KG1 (cell line): ENCODE data around the gene ERMARD.
A peak's percentile ranks its signal among the peaks of the same experiment; 100 is the strongest.

ENCODE experiments used
- DNase-seq: peaks from one replicate; lab custom pipeline; 2025; lab: John Stamatoyannopoulos, UW

Gene ERMARD

DNA sequence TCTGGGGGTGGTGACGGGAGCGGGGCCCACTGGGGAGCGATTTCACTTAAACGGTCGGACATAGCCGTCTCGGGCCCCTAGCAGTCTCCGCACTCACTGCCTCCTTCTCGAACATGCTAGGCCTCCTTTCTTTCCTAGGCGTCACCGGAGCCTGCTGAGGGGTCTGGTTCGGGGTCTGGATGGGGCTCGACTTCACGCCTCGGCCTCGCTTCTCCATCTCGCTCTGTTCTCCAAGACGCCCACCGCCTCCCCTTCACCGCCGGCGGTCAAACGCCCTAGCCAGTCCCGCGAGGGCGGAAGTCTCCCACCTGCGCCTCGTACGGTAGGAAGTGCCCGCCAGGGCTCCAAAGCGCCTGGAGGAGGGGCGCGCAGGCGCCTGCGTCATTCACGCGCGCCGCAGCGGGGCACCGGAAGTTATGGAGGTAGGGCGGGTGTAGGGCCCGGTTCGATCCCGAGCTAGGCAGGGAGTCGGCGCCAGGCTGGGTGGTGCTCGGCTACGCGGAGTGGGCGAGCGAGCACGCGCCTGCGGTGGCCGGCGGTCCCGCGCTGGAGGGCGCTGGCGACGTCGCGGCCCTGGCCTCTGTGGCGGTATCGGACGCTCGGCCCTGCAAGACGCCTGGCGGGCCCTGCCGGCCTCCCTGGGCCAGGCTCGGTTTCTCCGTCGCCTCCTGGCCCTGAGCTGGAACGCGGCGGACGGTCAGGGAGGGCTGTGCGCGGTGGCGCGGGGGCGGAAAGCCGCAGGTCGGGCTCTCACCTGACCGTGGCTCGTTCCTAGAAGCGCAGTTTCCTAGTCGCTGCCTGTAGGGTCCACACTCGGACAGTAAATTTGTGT lies at the start of gene ERMARD, which contains the start of gene DYNLT2:
Gene ERMARD, plus strand, starts transcription at position 381 of the 832 bp plus-strand sequence. Its CDS starts 36 bp downstream, at position 417.
Gene DYNLT2, minus strand, starts transcription at position 331 of the 832 bp plus-strand sequence. Its CDS starts 114 bp downstream, at position 217.
- peak; percentile 85 for DNase-seq

DNA sequence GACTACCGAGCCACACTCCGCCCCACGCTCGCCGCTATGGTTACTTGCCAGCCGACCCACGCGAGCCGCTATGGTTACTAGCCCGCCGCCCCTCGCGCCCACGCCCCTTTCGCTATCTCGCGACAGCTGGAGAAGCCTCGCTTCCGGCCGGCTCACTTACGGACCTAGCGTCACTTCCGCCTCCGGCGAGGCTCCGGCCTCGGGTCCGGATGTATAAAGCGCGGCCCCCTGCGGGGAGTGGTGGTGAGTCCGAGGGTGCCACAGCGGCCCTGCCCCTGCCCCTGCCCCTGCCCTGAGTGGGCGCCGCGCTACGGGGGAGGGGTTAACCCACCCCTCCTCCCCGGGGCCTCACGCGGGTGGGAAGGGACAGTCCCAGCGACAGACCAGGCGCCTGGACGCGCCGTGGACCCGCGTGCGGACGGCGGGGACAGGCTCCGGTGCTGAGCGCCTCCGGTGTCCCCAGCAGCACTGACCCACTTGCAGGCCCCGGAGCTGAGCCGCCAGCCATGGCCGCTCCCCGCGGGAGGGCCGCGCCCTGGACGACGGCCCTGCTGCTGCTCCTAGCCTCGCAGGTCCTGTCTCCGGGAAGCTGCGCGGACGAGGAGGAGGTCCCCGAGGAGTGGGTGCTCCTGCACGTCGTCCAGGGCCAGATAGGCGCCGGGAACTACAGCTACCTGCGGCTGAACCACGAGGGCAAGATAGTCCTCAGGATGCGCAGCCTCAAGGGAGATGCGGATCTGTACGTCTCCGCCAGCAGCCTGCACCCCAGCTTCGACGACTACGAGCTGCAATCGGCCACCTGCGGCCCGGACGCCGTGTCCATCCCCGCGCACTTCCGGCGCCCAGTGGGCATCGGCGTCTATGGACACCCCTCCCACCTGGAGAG lies 49.2 kb upstream of the ERMARD start, which contains the start of the genes C6orf120 and WDR27:
Gene C6orf120, plus strand, starts transcription at position 173 of the 886 bp plus-strand sequence. Its CDS starts 334 bp downstream, at position 507.
Gene WDR27, minus strand, starts transcription at position 76 of the 886 bp plus-strand sequence. CDS start 13,024 bp downstream, outside the sequence.
- peak; percentile 88 for DNase-seq

DNA sequence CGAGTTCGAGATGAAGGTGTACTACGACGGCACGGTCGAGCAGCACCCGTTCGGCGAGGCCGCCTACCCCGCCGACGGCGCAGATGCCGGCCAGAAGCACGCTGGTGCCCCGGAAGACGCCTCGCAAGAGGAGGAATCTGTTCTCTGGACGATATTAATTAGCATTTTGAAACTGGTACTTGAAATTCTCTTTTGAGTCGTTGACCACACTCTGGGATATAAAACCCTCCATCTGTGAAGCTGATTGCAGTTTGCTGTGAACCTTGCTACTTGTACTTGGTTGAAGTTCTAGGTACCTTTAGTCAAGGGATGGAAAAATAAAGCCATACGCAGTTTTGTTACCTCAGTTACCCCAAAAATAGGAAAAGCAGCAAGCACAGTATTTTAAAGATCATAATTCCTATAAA lies 48.6 kb upstream of the ERMARD start:
- DNase-seq: no peak

DNA sequence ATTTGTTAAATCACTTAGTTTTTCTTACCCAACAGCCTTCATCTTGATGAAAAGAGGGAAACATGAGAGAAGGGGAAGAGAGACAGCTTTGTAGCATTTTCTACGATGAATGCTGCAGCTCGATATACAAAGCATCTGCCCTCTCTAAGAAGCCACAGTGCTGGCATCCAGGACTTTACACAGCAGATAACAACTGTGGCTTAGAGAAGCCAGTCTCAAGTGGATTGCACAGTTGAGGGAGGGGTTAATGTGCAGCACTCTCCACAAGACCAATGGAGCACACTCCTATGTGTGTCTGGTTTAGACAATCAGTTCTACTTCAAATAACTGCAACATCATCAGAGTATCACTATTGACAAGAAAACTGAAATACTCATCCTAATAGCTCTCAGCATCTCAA lies 43.6 kb upstream of the ERMARD start:
- DNase-seq: no peak

DNA sequence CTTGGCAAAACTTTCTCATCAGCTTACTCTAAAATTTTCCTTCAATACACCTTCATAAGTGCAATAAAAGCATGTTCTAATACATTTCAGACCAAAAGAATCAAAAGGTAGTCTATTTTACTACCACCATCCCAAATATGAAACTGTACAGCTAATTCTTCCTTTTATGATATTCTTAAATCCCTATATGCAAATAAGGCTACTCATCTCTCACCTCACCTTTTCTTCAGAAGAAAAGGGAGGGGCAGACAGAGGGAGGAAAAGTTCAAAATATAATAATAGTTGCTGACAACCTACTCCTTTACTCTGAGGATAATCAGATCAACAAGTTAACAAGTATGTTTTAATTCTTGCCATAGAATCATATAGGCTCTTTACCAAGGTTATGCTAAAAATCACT lies 42.1 kb upstream of the ERMARD start:
- no peak for DNase-seq

DNA sequence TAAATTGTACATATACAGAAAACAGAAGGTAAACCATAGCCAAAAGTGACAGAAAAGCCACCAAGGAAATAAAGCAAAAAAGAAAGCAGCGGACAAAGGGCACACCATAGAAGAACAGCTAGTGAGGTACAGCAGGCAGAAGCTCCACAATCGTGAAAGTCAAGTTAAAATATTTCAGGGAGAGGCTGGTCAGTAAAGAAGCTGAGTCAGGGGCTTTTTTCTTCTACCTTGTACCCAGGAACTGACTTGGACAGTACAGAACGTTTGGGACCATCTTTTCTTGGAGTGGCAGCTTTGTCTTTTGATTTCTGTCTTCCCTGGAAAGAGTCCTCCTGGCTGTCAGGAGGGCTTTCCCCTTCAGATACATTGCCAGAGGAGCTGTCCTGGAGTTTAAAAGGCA lies 41.4 kb upstream of the ERMARD start:
- DNase-seq: no peak

DNA sequence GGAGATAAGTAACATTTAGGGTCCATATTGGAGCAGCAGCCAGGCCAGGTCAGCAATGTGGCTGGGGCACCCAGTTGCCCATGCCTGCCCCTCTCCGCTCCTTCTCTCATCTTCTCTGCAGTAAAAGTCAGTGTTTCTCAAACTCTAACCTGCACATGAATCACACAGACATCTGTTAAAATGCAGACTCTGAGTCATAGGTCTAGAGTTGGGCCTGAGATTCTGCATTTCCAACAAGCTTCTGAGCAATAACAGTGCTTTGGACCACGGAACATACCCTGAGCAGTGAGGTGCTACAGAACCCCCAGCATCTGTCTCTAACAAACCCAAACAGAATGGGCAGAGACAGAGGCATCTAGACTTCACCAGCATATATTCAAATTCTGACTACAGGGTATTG lies 37.2 kb upstream of the ERMARD start:
- no peak for DNase-seq

DNA sequence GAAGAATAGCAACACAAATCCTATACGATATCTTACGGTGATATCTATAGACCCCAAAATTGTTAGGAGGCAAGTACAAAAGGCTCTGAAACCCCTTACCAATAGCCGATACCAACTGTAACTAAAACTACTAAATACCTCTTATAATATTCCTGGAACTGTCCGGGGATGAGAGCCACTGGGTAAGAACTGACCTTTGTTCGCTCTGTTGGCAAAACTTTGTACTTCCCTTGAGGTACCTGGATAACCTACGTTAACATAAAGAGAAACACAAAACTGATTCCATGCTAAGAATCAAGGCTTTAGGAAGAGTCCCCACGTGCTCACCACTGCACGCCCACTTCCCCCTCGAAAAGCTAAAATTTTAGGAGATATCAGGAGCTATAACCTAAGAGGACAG lies 36.8 kb upstream of the ERMARD start:
- no peak for DNase-seq

DNA sequence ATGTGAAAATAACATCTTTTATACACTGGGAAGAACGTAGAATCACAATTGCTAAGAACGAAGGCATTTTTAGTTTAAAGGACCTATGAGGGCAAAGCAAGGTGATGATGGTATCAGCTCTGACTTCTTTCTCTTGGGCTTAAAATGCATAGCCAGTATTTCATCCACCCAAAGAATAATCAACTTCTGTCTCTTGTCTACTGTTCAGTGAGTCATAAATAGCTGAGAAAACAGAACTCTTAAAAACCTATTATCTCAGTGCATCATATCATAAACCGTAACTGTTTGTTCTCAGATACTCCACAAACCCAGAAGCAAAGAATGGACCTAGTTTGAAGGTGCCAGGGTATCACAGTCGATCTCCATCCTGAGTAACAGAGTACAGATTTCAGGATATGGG lies 32.3 kb upstream of the ERMARD start:
- no peak for DNase-seq

DNA sequence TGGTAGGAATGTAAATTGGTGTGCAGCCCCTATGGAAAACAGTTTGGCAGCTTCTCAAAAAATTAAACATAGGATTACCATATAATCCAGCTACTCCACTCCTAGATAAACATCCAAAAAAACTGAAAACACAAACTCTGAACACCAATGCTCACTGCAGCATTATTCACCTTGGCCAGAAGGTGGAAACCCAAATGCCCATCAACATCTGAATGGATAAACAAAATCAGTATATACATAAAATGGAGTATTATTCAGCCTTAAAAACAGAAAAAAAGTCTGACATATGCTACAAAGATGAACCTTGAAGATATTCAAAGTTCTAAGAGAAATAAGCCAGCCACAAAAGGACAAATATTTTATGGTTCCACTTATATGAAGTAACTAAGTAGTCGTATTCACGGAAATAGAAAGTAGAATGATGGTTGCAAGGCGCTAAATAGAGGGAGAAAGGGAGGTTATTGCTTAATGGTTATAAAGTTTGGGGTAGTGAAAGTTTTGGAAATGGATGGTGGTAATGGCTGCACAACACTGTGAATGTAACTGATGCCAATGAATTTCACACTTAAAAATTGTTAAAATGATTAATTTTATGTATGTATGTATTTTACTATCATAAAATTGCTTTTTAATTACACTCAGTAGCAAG lies 31.1 kb upstream of the ERMARD start:
- DNase-seq: no peak

DNA sequence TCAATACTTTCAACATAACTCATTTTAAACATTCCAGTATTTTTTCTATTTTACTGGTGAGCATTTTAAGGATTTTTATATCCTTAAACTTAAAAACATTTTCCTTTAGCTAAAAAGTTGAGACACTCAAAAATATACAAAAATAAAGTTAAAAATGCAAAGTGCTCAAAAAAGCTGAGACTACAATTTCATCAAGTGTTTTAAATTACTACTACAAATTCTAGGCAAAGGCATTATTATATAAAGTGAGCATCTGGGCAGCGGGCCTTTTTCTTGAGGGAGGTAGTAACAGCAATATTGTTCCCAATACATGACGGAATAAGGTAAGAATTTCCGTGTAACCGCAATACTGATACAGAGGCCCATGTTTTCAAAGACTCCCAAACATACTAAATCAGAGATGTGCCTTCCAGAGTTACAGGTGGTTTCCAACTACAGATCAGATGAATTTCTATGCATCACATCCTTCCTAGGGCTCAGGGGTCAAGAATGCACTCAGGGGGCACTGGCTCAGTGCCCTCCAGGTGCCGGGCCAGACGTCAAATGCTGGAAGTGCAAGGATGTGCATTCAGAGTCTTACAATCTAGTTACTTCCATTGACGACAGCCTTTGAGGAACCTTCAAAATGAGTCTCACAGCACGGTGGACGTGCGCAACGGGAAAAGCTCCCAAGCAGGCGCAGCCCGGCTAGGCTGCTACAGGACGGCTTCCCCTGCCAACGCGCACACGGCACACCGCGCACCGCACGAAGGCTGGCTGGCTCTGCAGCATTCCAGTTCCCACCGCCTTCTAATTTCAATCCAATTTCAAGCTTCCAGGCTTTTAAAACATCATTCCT lies 28.8 kb upstream of the ERMARD start:
- DNase-seq: peak; percentile 72

DNA sequence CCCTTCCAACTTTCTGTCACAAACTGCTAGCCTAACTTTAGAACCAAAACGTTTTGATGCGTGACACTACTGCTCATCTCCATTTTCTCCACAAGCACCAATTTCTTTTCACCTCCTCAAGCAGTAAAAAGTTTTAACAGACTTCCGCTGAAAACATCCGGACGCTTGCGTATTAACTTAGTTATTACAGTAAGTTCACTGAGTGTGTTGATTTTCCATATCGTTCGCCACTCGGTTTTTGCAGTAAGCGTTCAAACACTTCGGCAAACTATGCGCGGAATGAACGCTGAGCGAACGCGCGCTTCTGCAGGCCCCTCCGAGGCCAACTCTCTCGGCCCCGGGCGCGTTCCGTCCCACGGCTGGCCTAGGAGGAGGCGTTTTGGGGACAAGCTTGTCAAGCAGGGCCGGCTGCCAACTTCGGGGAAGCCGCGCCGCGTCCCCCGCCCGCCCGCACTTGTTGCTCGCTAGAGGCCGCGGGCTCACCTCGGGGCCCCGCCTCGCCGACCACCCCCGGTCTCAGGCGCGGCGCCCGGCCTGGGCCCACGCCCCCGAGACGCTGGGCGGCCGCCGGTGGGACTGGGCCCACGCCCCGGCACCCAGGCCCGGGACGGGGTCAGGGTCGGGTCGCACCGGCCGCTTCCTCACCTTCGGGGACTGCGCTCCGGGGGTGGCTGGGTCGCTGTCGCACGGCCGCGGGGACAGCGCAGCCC lies 28.1 kb upstream of the ERMARD start:
- peak; percentile 72 for DNase-seq

DNA sequence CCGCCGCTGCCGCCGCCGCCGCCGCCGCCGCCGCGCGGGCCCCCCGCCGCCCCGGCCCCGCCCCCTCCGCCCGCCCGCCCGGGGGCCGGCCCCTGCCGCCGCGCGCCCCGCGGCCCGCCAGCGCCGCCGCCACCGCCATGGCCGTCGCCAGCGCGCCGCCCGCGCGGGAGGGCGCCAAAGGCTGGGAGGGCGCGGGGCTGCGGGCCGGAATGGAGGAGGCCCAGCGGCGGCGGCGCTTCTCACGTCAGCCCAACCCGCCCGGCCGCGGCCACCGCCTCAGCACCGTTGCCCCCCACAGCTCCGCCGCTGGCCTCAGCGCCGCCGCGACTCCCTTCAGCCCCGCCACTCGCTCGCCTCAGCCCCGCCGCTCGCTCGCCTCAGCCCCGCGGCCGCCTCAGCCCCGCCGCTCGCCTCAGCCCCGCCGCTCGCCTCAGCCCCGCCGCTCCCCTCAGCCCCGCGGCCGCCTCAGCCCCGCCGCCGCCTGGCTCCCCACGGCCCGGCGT lies 27.4 kb upstream of the ERMARD start:
- DNase-seq: peak; percentile 24

DNA sequence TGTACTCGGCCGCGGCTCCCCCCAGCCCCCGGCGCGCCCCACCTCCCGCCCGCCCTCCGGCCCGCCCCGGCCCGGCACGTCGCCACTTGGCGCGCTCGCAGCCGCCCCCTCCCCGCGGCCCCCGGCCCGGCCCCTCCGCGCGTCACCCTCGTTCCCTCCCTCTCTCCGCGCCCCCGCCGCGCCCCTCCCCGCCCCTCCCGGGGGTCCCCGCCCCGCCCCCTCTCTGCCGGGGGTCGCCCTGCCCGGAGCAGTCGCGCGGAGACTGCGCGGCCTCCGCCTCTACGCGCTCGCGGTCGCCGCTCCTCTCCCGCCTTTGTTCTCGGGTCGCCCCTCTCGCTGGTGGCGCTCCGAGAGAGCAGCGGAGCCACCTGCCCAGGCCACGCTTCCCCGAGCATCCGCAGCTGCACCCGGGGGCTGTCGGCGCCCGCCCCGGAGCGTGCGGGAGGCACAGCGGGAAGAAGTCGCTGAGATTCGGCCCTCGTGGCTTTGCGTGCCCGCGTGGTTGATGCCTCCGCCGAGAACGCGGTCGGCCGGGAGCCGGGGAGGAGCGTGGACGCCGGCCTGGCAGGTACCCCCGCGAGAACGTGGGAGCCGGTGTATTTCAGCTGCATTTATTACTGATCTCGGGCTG lies 26.8 kb upstream of the ERMARD start, which contains the start of gene PHF10:
Gene PHF10, minus strand, starts transcription at position 7 of the 631 bp plus-strand sequence. CDS start 569 bp downstream, outside the sequence.
- peak; percentile 58 for DNase-seq

DNA sequence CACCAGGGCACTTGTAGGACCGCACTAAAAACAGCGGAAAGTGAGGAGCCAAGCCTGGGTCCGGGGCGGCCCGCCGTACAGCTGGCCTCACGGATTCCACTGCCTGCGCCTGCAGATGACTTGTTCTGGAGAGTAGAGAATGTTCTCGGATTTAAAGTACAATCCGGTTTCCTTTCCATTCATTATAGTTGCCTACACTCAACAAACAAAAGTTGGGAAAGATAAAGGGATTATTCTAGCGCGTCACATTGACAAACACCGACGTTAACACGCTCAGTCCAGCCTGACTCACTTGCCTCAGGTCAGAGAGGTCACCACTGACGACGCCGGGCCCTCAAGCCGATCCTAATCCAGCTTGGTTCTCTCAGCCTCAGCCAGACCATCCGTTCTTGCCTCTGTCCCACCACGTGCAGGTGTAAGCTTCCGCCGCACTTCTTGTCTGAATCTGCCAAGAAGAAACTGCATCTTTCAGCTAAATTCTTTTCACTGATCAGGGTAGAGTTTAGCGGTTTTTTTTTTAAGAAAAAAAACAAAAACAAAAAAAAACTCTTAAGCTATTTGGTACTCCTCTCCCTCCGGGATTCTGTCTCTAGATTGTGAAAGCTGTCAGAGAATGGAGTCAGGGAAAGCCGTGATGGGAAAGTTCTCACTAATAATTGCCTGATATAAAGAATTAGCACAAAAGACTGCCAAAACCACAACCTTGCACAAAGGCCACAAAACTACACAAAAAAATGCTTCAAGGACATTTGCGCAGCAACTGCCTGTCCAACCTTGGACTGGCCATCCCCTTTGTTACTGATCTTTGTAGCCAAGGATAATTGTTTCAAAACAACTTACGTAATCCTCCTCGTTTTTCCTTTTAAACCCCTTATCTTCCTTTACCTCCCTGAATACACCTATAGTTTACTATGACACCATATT lies 26.0 kb upstream of the ERMARD start:
- DNase-seq: peak; percentile 58

DNA sequence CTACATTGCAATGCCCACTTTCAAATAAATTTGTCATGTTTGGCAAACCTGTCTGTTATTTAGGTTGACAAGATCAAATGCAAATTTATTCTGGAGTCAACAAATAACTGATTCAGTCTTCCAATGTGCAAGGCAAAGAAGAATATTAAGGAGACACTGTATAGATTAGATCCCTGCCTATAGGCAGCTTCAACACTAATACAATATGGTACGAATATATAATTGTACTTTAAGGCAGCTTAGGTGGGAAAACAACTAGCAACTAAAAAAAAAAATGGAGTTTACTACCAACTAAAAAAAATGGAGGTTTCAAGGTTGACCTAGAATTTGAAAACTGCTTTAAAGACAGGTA lies 25.4 kb upstream of the ERMARD start:
- no peak for DNase-seq

DNA sequence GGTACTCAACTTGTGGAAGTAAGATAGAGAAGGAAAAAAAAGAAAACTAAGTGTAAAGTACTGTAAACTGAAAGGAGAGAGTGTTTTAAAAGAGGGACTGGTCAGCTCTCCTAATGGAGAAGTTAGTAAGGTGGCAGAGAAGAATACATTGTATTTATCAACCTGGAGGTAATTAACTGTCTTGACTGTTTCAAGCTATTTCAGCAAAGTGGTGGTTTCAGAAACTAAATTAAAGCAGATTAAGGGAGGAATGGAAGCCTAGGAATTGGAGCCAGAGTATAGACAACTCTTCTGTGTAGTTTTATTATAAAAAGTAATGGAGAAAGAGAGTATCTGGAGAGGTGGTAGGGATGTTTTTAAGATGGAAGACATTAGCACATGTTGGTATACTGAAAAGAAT lies 24.5 kb upstream of the ERMARD start:
- DNase-seq: no peak

DNA sequence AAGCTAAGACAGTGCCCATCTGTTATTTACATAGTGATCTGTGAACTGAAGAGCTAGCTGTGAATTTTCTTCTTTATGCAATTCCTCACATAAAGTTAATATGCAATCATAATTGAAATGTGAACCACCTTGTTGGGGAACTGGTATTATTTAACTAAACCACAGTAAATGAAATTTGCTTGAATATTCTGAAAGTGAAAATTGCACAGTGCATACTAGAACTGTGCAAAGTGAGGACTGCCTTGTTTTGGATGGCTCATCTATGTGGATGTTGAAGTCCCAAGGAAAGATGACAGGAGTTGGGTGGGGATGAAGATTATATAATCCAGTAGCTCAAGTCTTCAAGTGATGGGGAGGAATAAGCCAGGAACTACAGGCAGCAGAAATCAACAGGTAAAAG lies 21.5 kb upstream of the ERMARD start:
- no peak for DNase-seq
